Measurements from ENCODE around the gene DDX25.

The DDX25 gene

GRCh38 chr11:125921042-125921441 is 16.7 kb downstream of the DDX25 start:
- H3K4ac ChIP-seq (ENCODE audit: low read length) = no peak overlapping the region
- peaks cover 0 to 28% (median 0%) of the 10 kb centered on the region in 3 experiments for H3K27me3 ChIP-seq (ENCODE audit: control insufficient read depth in 3 of 3, insufficient read depth in 3 of 3, low read depth in 1 of 3, low read length in 3 of 3)
- WGBS, 2 donors (ENCODE audit: extremely low coverage in 2 of 2, insufficient read length in 2 of 2, insufficient replicate concordance in 1 of 2) = no CpG with 5 or more reads among the region's 9 CpGs
- H4K91ac ChIP-seq (ENCODE audit: low read depth, low read length, poor library complexity) = no peak overlapping the region
- H4K8ac ChIP-seq (ENCODE audit: low read depth, low read length) = no peak overlapping the region
- H3K9ac ChIP-seq (ENCODE audit: low read depth, low read length, poor library complexity) = no peak overlapping the region
- no peak for DNase-seq (ENCODE audit: low spot score)
- peaks cover 0 to 2% of the 10 kb centered on the region in 2 donors for H3K4me1 ChIP-seq (ENCODE audit: control insufficient read depth in 2 of 2, insufficient read depth in 1 of 2, low read depth in 1 of 2, low read length in 2 of 2)
- H3K4me2 ChIP-seq (ENCODE audit: insufficient read depth, low read length, poor library complexity, severe bottlenecking) = no peak overlapping the region
- no peak overlapping the region for H3K23ac ChIP-seq (ENCODE audit: low read depth, low read length, poor library complexity)
- no peaks in the 10 kb centered on the region for H3K79me1 ChIP-seq (ENCODE audit: low read depth, low read length)
- no peak overlapping the region for H3K27ac ChIP-seq (replicated peaks; ENCODE audit: low read length)
- no peak overlapping the region for H2BK12ac ChIP-seq (ENCODE audit: low read length)
- no peak overlapping the region for H2BK15ac ChIP-seq (ENCODE audit: low read length)
- H2AK5ac ChIP-seq (ENCODE audit: low read depth, low read length) = no peak overlapping the region
- H3K9me3 ChIP-seq (replicated peaks in 1 of 2; ENCODE audit: control insufficient read depth in 2 of 2, insufficient read depth in 1 of 2, low read depth in 1 of 2, low read length in 2 of 2) = no peaks in the 10 kb centered on the region
- H2BK120ac ChIP-seq (ENCODE audit: low read depth, low read length) = no peak overlapping the region
- H3K18ac ChIP-seq (ENCODE audit: low read length) = no peak overlapping the region
- no peak overlapping the region for H3K4me3 ChIP-seq (ENCODE audit: low read length in 2 of 2)
- no peak overlapping the region for H2AFZ ChIP-seq (ENCODE audit: low read length)
- H2BK5ac ChIP-seq (ENCODE audit: low read length) = no peak overlapping the region
- no peak overlapping the region for H3K14ac ChIP-seq (ENCODE audit: low read length)
- H3K36me3 ChIP-seq (replicated peaks in 1 of 2; ENCODE audit: control insufficient read depth in 2 of 2, insufficient read depth in 2 of 2, low read length in 2 of 2) = no peaks in the 10 kb centered on the region

GRCh38 chr11:125922156-125922555 is 17.8 kb downstream of the DDX25 start:
- DNase-seq (ENCODE audit: low spot score) = no peak
- Histone ChIP-seq H2BK12ac (ENCODE audit: low read length) (no peak overlapping the region), H3K36me3 (replicated peaks in 1 of 2; ENCODE audit: control insufficient read depth in 2 of 2, insufficient read depth in 2 of 2, low read length in 2 of 2) (no peaks in the 10 kb centered on the region), H3K79me1 (ENCODE audit: low read depth, low read length) (no peaks in the 10 kb centered on the region), H4K91ac (ENCODE audit: low read depth, low read length, poor library complexity) (no peak overlapping the region), H3K27me3 (ENCODE audit: control insufficient read depth in 3 of 3, insufficient read depth in 3 of 3, low read depth in 1 of 3, low read length in 3 of 3) (peaks cover 0 to 20% (median 0%) of the 10 kb centered on the region in 3 experiments), H3K9me3 (replicated peaks in 1 of 2; ENCODE audit: control insufficient read depth in 2 of 2, insufficient read depth in 1 of 2, low read depth in 1 of 2, low read length in 2 of 2) (no peaks in the 10 kb centered on the region), H3K9ac (ENCODE audit: low read depth, low read length, poor library complexity) (no peak overlapping the region), H4K8ac (ENCODE audit: low read depth, low read length) (no peak overlapping the region), H3K4ac (ENCODE audit: low read length) (no peak overlapping the region), H2AFZ (ENCODE audit: low read length) (no peak overlapping the region), H3K14ac (ENCODE audit: low read length) (no peak overlapping the region), H3K4me3 (ENCODE audit: low read length in 2 of 2) (no peak overlapping the region), H3K27ac (replicated peaks; ENCODE audit: low read length) (no peak overlapping the region), H3K18ac (ENCODE audit: low read length) (no peak overlapping the region), H3K4me1 (ENCODE audit: control insufficient read depth in 2 of 2, insufficient read depth in 1 of 2, low read depth in 1 of 2, low read length in 2 of 2) (peaks cover 0 to 2% of the 10 kb centered on the region in 2 donors), H2BK120ac (ENCODE audit: low read depth, low read length) (no peak overlapping the region), H3K23ac (ENCODE audit: low read depth, low read length, poor library complexity) (no peak overlapping the region), H2BK5ac (ENCODE audit: low read length) (no peak overlapping the region), H2BK15ac (ENCODE audit: low read length) (no peak overlapping the region), H3K4me2 (ENCODE audit: insufficient read depth, low read length, poor library complexity, severe bottlenecking) (no peak overlapping the region), H2AK5ac (ENCODE audit: low read depth, low read length) (no peak overlapping the region)
- WGBS, 2 donors (ENCODE audit: extremely low coverage in 2 of 2, insufficient read length in 2 of 2, insufficient replicate concordance in 1 of 2) = no CpG with 5 or more reads among the region's 3 CpGs

- Histone ChIP-seq H3K27ac (replicated peaks; ENCODE audit: low read length) (no peak overlapping the region), H3K4ac (ENCODE audit: low read length) (no peak overlapping the region), H3K14ac (ENCODE audit: low read length) (no peak overlapping the region), H3K36me3 (replicated peaks in 1 of 2; ENCODE audit: control insufficient read depth in 2 of 2, insufficient read depth in 2 of 2, low read length in 2 of 2) (no peaks in the 10 kb centered on the region), H3K27me3 (ENCODE audit: control insufficient read depth in 3 of 3, insufficient read depth in 3 of 3, low read depth in 1 of 3, low read length in 3 of 3) (peaks cover 0 to 20% (median 0%) of the 10 kb centered on the region in 3 experiments), H3K79me1 (ENCODE audit: low read depth, low read length) (no peaks in the 10 kb centered on the region), H2BK120ac (ENCODE audit: low read depth, low read length) (no peak overlapping the region), H3K23ac (ENCODE audit: low read depth, low read length, poor library complexity) (no peak overlapping the region), H3K4me3 (ENCODE audit: low read length in 2 of 2) (no peak overlapping the region), H3K4me1 (ENCODE audit: control insufficient read depth in 2 of 2, insufficient read depth in 1 of 2, low read depth in 1 of 2, low read length in 2 of 2) (peaks cover 0 to 2% of the 10 kb centered on the region in 2 donors), H2AFZ (ENCODE audit: low read length) (no peak overlapping the region), H3K4me2 (ENCODE audit: insufficient read depth, low read length, poor library complexity, severe bottlenecking) (no peak overlapping the region), H4K8ac (ENCODE audit: low read depth, low read length) (no peak overlapping the region), H3K18ac (ENCODE audit: low read length) (no peak overlapping the region), H2BK15ac (ENCODE audit: low read length) (no peak overlapping the region), H3K9ac (ENCODE audit: low read depth, low read length, poor library complexity) (no peak overlapping the region), H2BK12ac (ENCODE audit: low read length) (no peak overlapping the region), H4K91ac (ENCODE audit: low read depth, low read length, poor library complexity) (no peak overlapping the region), H2BK5ac (ENCODE audit: low read length) (no peak overlapping the region), H2AK5ac (ENCODE audit: low read depth, low read length) (no peak overlapping the region), H3K9me3 (replicated peaks in 1 of 2; ENCODE audit: control insufficient read depth in 2 of 2, insufficient read depth in 1 of 2, low read depth in 1 of 2, low read length in 2 of 2) (no peaks in the 10 kb centered on the region)
- peak; percentile 79 for DNase-seq (ENCODE audit: low spot score)
- WGBS, 2 donors (ENCODE audit: extremely low coverage in 2 of 2, insufficient read length in 2 of 2, insufficient replicate concordance in 1 of 2) = no CpG with 5 or more reads among the region's 8 CpGs
Measured at GRCh38 chr11:125923012-125923579, 18.8 kb downstream of the DDX25 start.

DNA sequence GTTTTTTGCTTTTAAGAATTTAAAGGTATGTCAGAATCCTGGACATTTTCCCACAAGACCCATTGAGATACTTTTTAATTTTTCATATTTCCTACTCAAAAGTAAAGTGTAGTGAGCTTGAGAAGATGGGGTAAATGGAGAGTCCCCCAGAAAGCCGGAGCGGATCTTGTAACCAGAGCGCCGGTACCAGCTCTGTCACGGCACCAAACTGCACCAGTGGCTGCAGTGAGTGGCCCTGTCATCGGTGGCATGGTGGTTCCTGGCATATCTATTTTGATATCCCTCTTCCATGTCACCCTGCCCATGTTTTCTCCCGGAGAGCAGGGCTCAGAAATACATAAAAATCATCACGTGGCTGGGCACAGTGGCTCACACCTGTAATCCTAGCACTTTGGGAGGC is 19.3 kb downstream of the DDX25 start:
- no peaks in the 10 kb centered on the region for H3K36me3 ChIP-seq (replicated peaks in 1 of 2; ENCODE audit: control insufficient read depth in 2 of 2, insufficient read depth in 2 of 2, low read length in 2 of 2)
- no CpG with 5 or more reads among the region's 8 CpGs for WGBS, 2 donors (ENCODE audit: extremely low coverage in 2 of 2, insufficient read length in 2 of 2, insufficient replicate concordance in 1 of 2)
- H3K14ac ChIP-seq (ENCODE audit: low read length) = no peak overlapping the region

More for the DNA sequence above, 19.3 kb downstream of the DDX25 start:
- Histone ChIP-seq H3K4me2 (ENCODE audit: insufficient read depth, low read length, poor library complexity, severe bottlenecking) (no peak overlapping the region), H3K27ac (replicated peaks; ENCODE audit: low read length) (no peak overlapping the region), H3K9ac (ENCODE audit: low read depth, low read length, poor library complexity) (no peak overlapping the region), H2AK5ac (ENCODE audit: low read depth, low read length) (no peak overlapping the region), H4K91ac (ENCODE audit: low read depth, low read length, poor library complexity) (no peak overlapping the region), H2BK15ac (ENCODE audit: low read length) (no peak overlapping the region), H3K23ac (ENCODE audit: low read depth, low read length, poor library complexity) (no peak overlapping the region), H3K27me3 (ENCODE audit: control insufficient read depth in 3 of 3, insufficient read depth in 3 of 3, low read depth in 1 of 3, low read length in 3 of 3) (peaks cover 0 to 20% (median 0%) of the 10 kb centered on the region in 3 experiments), H4K8ac (ENCODE audit: low read depth, low read length) (no peak overlapping the region), H3K4me3 (ENCODE audit: low read length in 2 of 2) (no peak overlapping the region), H2BK5ac (ENCODE audit: low read length) (no peak overlapping the region), H3K9me3 (replicated peaks in 1 of 2; ENCODE audit: control insufficient read depth in 2 of 2, insufficient read depth in 1 of 2, low read depth in 1 of 2, low read length in 2 of 2) (no peaks in the 10 kb centered on the region), H3K4me1 (ENCODE audit: control insufficient read depth in 2 of 2, insufficient read depth in 1 of 2, low read depth in 1 of 2, low read length in 2 of 2) (peaks cover 0 to 2% of the 10 kb centered on the region in 2 donors), H2BK12ac (ENCODE audit: low read length) (no peak overlapping the region), H2AFZ (ENCODE audit: low read length) (no peak overlapping the region), H2BK120ac (ENCODE audit: low read depth, low read length) (no peak overlapping the region), H3K79me1 (ENCODE audit: low read depth, low read length) (no peaks in the 10 kb centered on the region), H3K4ac (ENCODE audit: low read length) (no peak overlapping the region), H3K18ac (ENCODE audit: low read length) (no peak overlapping the region)
- DNase-seq (ENCODE audit: low spot score) = no peak
